ENCODE measurements around the gene MED8.

The MED8 gene

GRCh38 chr1:43360616-43361015 is 29.0 kb downstream of the MED8 start:
- no peak for DNase-seq (ENCODE audit: low read depth)
- no peak for TF ChIP-seq CTCF (IDR thresholded peaks at IDR 0.05; ENCODE audit: low read length, missing control alignments)
- peak overlapping the region; percentile 61 for H3K4me3 ChIP-seq (replicated peaks; ENCODE audit: low read depth, low read length)

- H3K4me3 ChIP-seq (replicated peaks; ENCODE audit: low read depth, low read length): peak overlapping the region; percentile 61
- TF ChIP-seq CTCF (IDR thresholded peaks at IDR 0.05; ENCODE audit: low read length, missing control alignments): no peak
- no peak for DNase-seq (ENCODE audit: low read depth)
Measured at GRCh38 chr1:43359696-43360095, 29.9 kb downstream of the MED8 start.

GRCh38 chr1:43358746-43359693 is 30.6 kb downstream of the MED8 start, which contains the start of gene CDC20:
Gene CDC20 (plus strand): TSS chr1:43358981. CDS start chr1:43359216, 235 bp downstream.
- H3K4me3 ChIP-seq (replicated peaks; ENCODE audit: low read depth, low read length): peak within 1 kb of the TSS; percentile 61
- DNase-seq (ENCODE audit: low read depth): peak; percentile 94
- TF ChIP-seq CTCF (IDR thresholded peaks at IDR 0.05; ENCODE audit: low read length, missing control alignments): no peak

- peak; percentile 49 for DNase-seq (ENCODE audit: low read depth)
- TF ChIP-seq CTCF (IDR thresholded peaks at IDR 0.05; ENCODE audit: low read length, missing control alignments): peak; percentile 44
- H3K4me3 ChIP-seq (replicated peaks; ENCODE audit: low read depth, low read length): peak overlapping the region; percentile 61
Measured at GRCh38 chr1:43358121-43358745, 31.4 kb downstream of the MED8 start.

- no peak overlapping the region for H3K4me3 ChIP-seq (replicated peaks; ENCODE audit: low read depth, low read length)
- no peak for TF ChIP-seq CTCF (IDR thresholded peaks at IDR 0.05; ENCODE audit: low read length, missing control alignments)
- DNase-seq (ENCODE audit: low read depth): no peak
Measured at GRCh38 chr1:43357251-43357650, 32.3 kb downstream of the MED8 start.

- no peak overlapping the region for H3K4me3 ChIP-seq (replicated peaks; ENCODE audit: low read depth, low read length)
- DNase-seq (ENCODE audit: low read depth): no peak
- TF ChIP-seq CTCF (IDR thresholded peaks at IDR 0.05; ENCODE audit: low read length, missing control alignments): no peak
Measured at GRCh38 chr1:43354936-43355335, 34.7 kb downstream of the MED8 start.

Measured in fibroblast of pulmonary artery (primary cell).